CD4-positive, alpha-beta T cell (primary cell): ENCODE results near the gene LANCL1. TPM values are rescaled to one million over a fixed set of nuclear protein-coding genes. Genes with fewer than 3 reads are reported as not detected.

ENCODE experiments used
- ATAC-seq: fragments of 200-7000 bp; cut with Tn5 transposase; one replicate; pipeline ENCODE4 v1.10.0; 2022; ENCODE audit warnings: mild to moderate bottlenecking; ENCODE audit not compliant: poor library complexity
- CTCF ChIA-PET: fragments of 350-600 bp; sonication (Branson Sonifier 250); formaldehyde crosslinking; loops from one replicate; lab custom pipeline; 2021; ENCODE audit warnings: antibody characterized with exemption, inconsistent platforms; lab: Charles Lee
- POLR2A ChIA-PET: fragments of 350-600 bp; sonication (Branson Sonifier 250); formaldehyde crosslinking; loops from one replicate; lab custom pipeline; 2021; ENCODE audit warnings: antibody characterized with exemption, inconsistent platforms; lab: Charles Lee
- DNase-seq, 14 experiments: peaks; one replicate each; pipeline ENCODE4 v3.0.0-alpha.2; 2013 to 2020; ENCODE audit warnings: mixed read lengths in 2 of 14
- H3K27ac ChIP-seq, 2 donors: one replicate each; pipeline versions ENCODE4 v1.5.1 to v1.7.0; 2013; ENCODE audit warnings: low read length in 2 of 2, low read depth in 1 of 2, mild to moderate bottlenecking in 1 of 2
- H3K27me3 ChIP-seq, 2 experiments: 1 replicate in 1 of 2; 2 replicates in 1 of 2; pipeline versions ENCODE4 v1.6.1 to v1.7.0; 2013; ENCODE audit warnings: low read length in 2 of 2, control low read depth in 1 of 2, mild to moderate bottlenecking in 1 of 2, moderate library complexity in 1 of 2; ENCODE audit not compliant: insufficient read depth in 2 of 2, control insufficient read depth in 1 of 2
- H3K36me3 ChIP-seq: one replicate; pipeline ENCODE4 v1.6.1; 2013; ENCODE audit warnings: low read length, control low read depth; ENCODE audit not compliant: insufficient read depth
- H3K4me1 ChIP-seq: one replicate; pipeline ENCODE4 v1.6.1; 2013; ENCODE audit warnings: low read length, control low read depth; ENCODE audit not compliant: insufficient read depth
- H3K4me3 ChIP-seq: one replicate; pipeline ENCODE4 v1.5.1; 2013; ENCODE audit warnings: mild to moderate bottlenecking, low read length, moderate library complexity
- H3K9me3 ChIP-seq, 2 experiments: 1 replicate in 1 of 2; 2 replicates in 1 of 2; pipeline versions ENCODE4 v1.6.1 to v1.7.0; 2013; ENCODE audit warnings: low read length in 2 of 2, mild to moderate bottlenecking in 2 of 2, control low read depth in 1 of 2, moderate library complexity in 1 of 2; ENCODE audit not compliant: control insufficient read depth in 1 of 2, insufficient read depth in 1 of 2
- H3K27ac Mint-ChIP-seq: one replicate; pipeline ENCODE4 v1.8.0; 2020; ENCODE audit warnings: mixed read lengths
- H3K27me3 Mint-ChIP-seq: one replicate; pipeline ENCODE4 v1.8.0; 2021; ENCODE audit warnings: mixed read lengths
- H3K36me3 Mint-ChIP-seq: one replicate; pipeline ENCODE4 v1.8.0; 2021; ENCODE audit warnings: low read depth, mixed read lengths
- H3K4me1 Mint-ChIP-seq: one replicate; pipeline ENCODE4 v1.8.0; 2021; ENCODE audit warnings: low read depth, mixed read lengths
- H3K4me3 Mint-ChIP-seq: one replicate; pipeline ENCODE4 v1.8.0; 2020; ENCODE audit warnings: mild to moderate bottlenecking, mixed read lengths
- H3K9me3 Mint-ChIP-seq: one replicate; pipeline ENCODE4 v1.8.0; 2020; ENCODE audit warnings: mixed read lengths
- CTCF ChIP-seq: fragments of 200-600 bp; IDR thresholded peaks from one replicate; pipeline ENCODE4 v1.8.0; 2022; ENCODE audit warnings: antibody characterized with exemption, mild to moderate bottlenecking
- intact Hi-C, 2 experiments: fragments of 100-400 bp; cut with DNase I in 1 of 2; cut with micrococcal nuclease in 1 of 2; formaldehyde crosslinking; loops; one replicate each; pipeline versions ENCODE4 v1.15.1 to v1.9.0; 2023 to 2025; cut with DNase I, micrococcal nuclease
- total RNA-seq, 174 experiments: library from RNA in 2 of 174; stranded (reverse) in 2 of 174; gene quantifications; one replicate each; pipeline ENCODE4 v1.2.3 and lab custom pipeline; 2021 to 2026

The LANCL1 gene
- total RNA-seq, 2 experiments from 2014 or later, result 22.4 to 23.3 TPM

- Histone ChIP-seq H3K27ac (no peak overlapping the region), H3K27me3 (no peaks in the 10 kb centered on the region), H3K4me1 (no peaks in the 10 kb centered on the region), H3K36me3 (peaks cover 50% of the 10 kb centered on the region), H3K9me3 (no peaks in the 10 kb centered on the region), H3K4me3 (no peak overlapping the region)
- no peak for DNase-seq
- H3K9me3 Mint-ChIP-seq, result peaks cover 4% of the 10 kb centered on the region
- H3K27me3 Mint-ChIP-seq, result no peaks in the 10 kb centered on the region
- intact Hi-C loops, result no loop called here
- TF ChIP-seq CTCF, result no peak
- ChIA-PET POLR2A (no interaction called here), CTCF (no interaction called here)
- H3K4me1 Mint-ChIP-seq, result peaks cover 12% of the 10 kb centered on the region
- H3K36me3 Mint-ChIP-seq, result peaks cover 89% of the 10 kb centered on the region
- no peak for ATAC-seq
- H3K4me3 Mint-ChIP-seq, result no peak overlapping the region
- no peak overlapping the region for H3K27ac Mint-ChIP-seq
Observed at GRCh38 chr2:210442457-210442856, 34.1 kb downstream of the LANCL1 start.

GRCh38 chr2:210440206-210440605 lies 36.4 kb downstream of the LANCL1 start:
- peaks cover 94% of the 10 kb centered on the region for H3K36me3 Mint-ChIP-seq
- H3K27ac Mint-ChIP-seq, result no peak overlapping the region
- no peak overlapping the region for H3K4me3 Mint-ChIP-seq
- intact Hi-C loops, result no loop called here
- CTCF ChIA-PET, result no interaction called here
- POLR2A ChIA-PET, result no interaction called here
- DNase-seq (no peak), ATAC-seq (no peak)
- H3K4me1 ChIP-seq, result no peaks in the 10 kb centered on the region
- no peak overlapping the region for H3K27ac ChIP-seq
- no peak overlapping the region for H3K4me3 ChIP-seq
- H3K9me3 Mint-ChIP-seq, result no peaks in the 10 kb centered on the region
- H3K36me3 ChIP-seq, result peaks cover 71% of the 10 kb centered on the region
- TF ChIP-seq CTCF, result no peak
- no peaks in the 10 kb centered on the region for H3K27me3 ChIP-seq
- peaks cover 6% of the 10 kb centered on the region for H3K4me1 Mint-ChIP-seq
- no peaks in the 10 kb centered on the region for H3K27me3 Mint-ChIP-seq
- no peaks in the 10 kb centered on the region for H3K9me3 ChIP-seq

GRCh38 chr2:210435439-210435838 lies 41.1 kb downstream of the LANCL1 start:
- DNase-seq, result no peak
- ChIA-PET POLR2A (no interaction called here), CTCF (interaction anchor here (0.7 kb wide), 1 partner anchor 45 kb away, joined by 4 read pairs; no protein-coding TSS in a partner anchor)
- peaks cover 91% of the 10 kb centered on the region for H3K36me3 ChIP-seq
- intact Hi-C loops, result loop anchor here in 1 of 2 experiments (5.0 kb wide), 1 partner anchor 268 kb away; no protein-coding TSS in a partner anchor
- no peak overlapping the region for H3K4me3 Mint-ChIP-seq
- no peak overlapping the region for H3K4me3 ChIP-seq
- no peak overlapping the region for H3K27ac Mint-ChIP-seq
- no peaks in the 10 kb centered on the region for H3K4me1 Mint-ChIP-seq
- no peaks in the 10 kb centered on the region for H3K27me3 ChIP-seq
- TF ChIP-seq CTCF, result no peak
- H3K4me1 ChIP-seq, result no peaks in the 10 kb centered on the region
- H3K27me3 Mint-ChIP-seq, result no peaks in the 10 kb centered on the region
- ATAC-seq, result no peak
- peaks cover 0 to 4% of the 10 kb centered on the region in 2 experiments for H3K9me3 ChIP-seq
- H3K9me3 Mint-ChIP-seq, result peaks cover 2% of the 10 kb centered on the region
- H3K27ac ChIP-seq, result no peak overlapping the region
- peaks cover 100% of the 10 kb centered on the region for H3K36me3 Mint-ChIP-seq
